GM23338 (cell line): ENCODE results near the gene RRM1.

ENCODE experiments used
- CREB1 ChIP-seq: fragments of 250-450 bp; sonication (Bioruptor Pico); IDR thresholded peaks from 2 replicates; pipeline ENCODE4 v1.5.0; 2020; ENCODE audit warnings: low read depth, mild to moderate bottlenecking, moderate library complexity
- CTCF ChIP-seq, 2 experiments: fragments of 200-600 bp in 1 of 2; sonication (generic) in 1 of 2; conservative IDR thresholded peaks; 2 replicates each; pipeline versions ENCODE4 v1.5.1 to v1.6.1; 2016 to 2017; ENCODE audit warnings: antibody characterized with exemption in 2 of 2, low read depth in 2 of 2, mild to moderate bottlenecking in 2 of 2, moderate library complexity in 1 of 2
- ETS1 ChIP-seq: IDR thresholded peaks from 2 replicates; pipeline ENCODE4 v1.6.1; 2016; ENCODE audit warnings: antibody characterized with exemption
- EZH2 ChIP-seq: fragments of 200-600 bp; sonication (generic); IDR thresholded peaks from one replicate; pipeline ENCODE4 v1.8.0; 2017; ENCODE audit warnings: antibody characterized with exemption, mild to moderate bottlenecking, low read depth; ENCODE audit not compliant: unreplicated experiment
- EZH2phosphoT487 ChIP-seq: fragments of 200-600 bp; sonication (generic); IDR thresholded peaks from one replicate; pipeline ENCODE4 v1.8.1; 2018; ENCODE audit warnings: antibody characterized with exemption; ENCODE audit not compliant: unreplicated experiment
- JUNB ChIP-seq: IDR thresholded peaks from one replicate; pipeline ENCODE4 v1.6.1; 2016; ENCODE audit warnings: antibody characterized with exemption; ENCODE audit not compliant: unreplicated experiment
- NANOG ChIP-seq: IDR thresholded peaks from 2 replicates; pipeline ENCODE4 v1.6.1; 2016; ENCODE audit warnings: antibody characterized with exemption, borderline replicate concordance
- POLR2AphosphoS5 ChIP-seq: IDR thresholded peaks from 2 replicates; pipeline ENCODE4 v1.6.1; 2016; ENCODE audit warnings: antibody characterized with exemption, low read depth
- REST ChIP-seq: IDR thresholded peaks from one replicate; pipeline ENCODE4 v1.6.1; 2018; ENCODE audit warnings: antibody characterized with exemption; ENCODE audit not compliant: unreplicated experiment
- STAT1 ChIP-seq: IDR thresholded peaks from one replicate; pipeline ENCODE4 v1.6.1; 2016; ENCODE audit warnings: antibody characterized with exemption; ENCODE audit not compliant: unreplicated experiment
- ZNF114 ChIP-seq: fragments of 250-450 bp; sonication (Bioruptor Pico); IDR thresholded peaks from 2 replicates; pipeline ENCODE4 v1.5.0; 2020; ENCODE audit warnings: mild to moderate bottlenecking, moderate library complexity
- ZNF462 ChIP-seq: fragments of 250-450 bp; sonication (Bioruptor Pico); IDR thresholded peaks from 2 replicates; pipeline ENCODE4 v1.5.0; 2020; ENCODE audit warnings: mild to moderate bottlenecking, moderate library complexity

GRCh38 chr11:4060182-4060923 lies 34.2 kb upstream of the RRM1 start:
- no peak for TF ChIP-seq EZH2
- TF ChIP-seq CTCF (conservative IDR thresholded peaks at IDR 0.05; ENCODE audit: low read depth in 2 of 2): no peak
- no peak for TF ChIP-seq POLR2AphosphoS5
- no peak for TF ChIP-seq REST
- TF ChIP-seq CREB1 (CRISPR knock-in tag): no peak
- TF ChIP-seq EZH2phosphoT487: no peak
- TF ChIP-seq ZNF462: no peak
- TF ChIP-seq JUNB: no peak
- no peak for TF ChIP-seq ETS1
- no peak for TF ChIP-seq ZNF114 (CRISPR knock-in tag)
- no peak for TF ChIP-seq NANOG
- TF ChIP-seq STAT1: no peak
